SK-N-SH treated with all-trans-retinoic acid at 6 μM for 48 hours (cell line): ENCODE data around the gene AXIN1.

Source experiments
- ATAC-seq: fragments of 200-7000 bp; cut with Tn5 transposase; 3 replicates; pipeline ENCODE4 v1.9.1; 2020; ENCODE audit warnings: mild to moderate bottlenecking, moderate library complexity
- ARNTL ChIP-seq: fragments of 450-650 bp; formaldehyde crosslinking; IDR thresholded peaks from 2 replicates; pipeline ENCODE4 v1.5.0; 2020; ENCODE audit warnings: low read depth, mild to moderate bottlenecking, moderate library complexity, borderline replicate concordance
- BACH2 ChIP-seq: fragments of 250-450 bp; sonication (Bioruptor Pico); IDR thresholded peaks from 2 replicates; pipeline ENCODE4 v1.9.0; 2021; ENCODE audit warnings: mild to moderate bottlenecking, borderline replicate concordance
- CSDC2 ChIP-seq: fragments of 250-450 bp; sonication (Bioruptor Pico); IDR thresholded peaks from 2 replicates; pipeline ENCODE4 v1.5.0; 2020; ENCODE audit warnings: mild to moderate bottlenecking, moderate library complexity
- ESRRG ChIP-seq: fragments of 250-450 bp; sonication (Bioruptor Pico); IDR thresholded peaks from 2 replicates; pipeline ENCODE4 v1.6.1; 2021; ENCODE audit warnings: mild to moderate bottlenecking
- GLIS3 ChIP-seq: fragments of 250-450 bp; sonication (Bioruptor Pico); IDR thresholded peaks from 2 replicates; pipeline ENCODE4 v1.5.0; 2020; ENCODE audit warnings: mild to moderate bottlenecking, moderate library complexity
- PPARA ChIP-seq: fragments of 250-450 bp; sonication (Bioruptor Pico); IDR thresholded peaks from 2 replicates; pipeline ENCODE4 v1.5.0; 2020; ENCODE audit warnings: mild to moderate bottlenecking, borderline replicate concordance
- RARB ChIP-seq: fragments of 250-450 bp; sonication (Bioruptor Pico); IDR thresholded peaks from 2 replicates; pipeline ENCODE4 v1.8.0; 2021; ENCODE audit warnings: mild to moderate bottlenecking, moderate library complexity
- TCF4 ChIP-seq: fragments of 250-450 bp; sonication (Bioruptor Pico); IDR thresholded peaks from 2 replicates; pipeline ENCODE4 v1.8.0; 2021; ENCODE audit warnings: mild to moderate bottlenecking, moderate library complexity, borderline replicate concordance
- TOX ChIP-seq: fragments of 250-450 bp; sonication (Bioruptor Pico); IDR thresholded peaks from 2 replicates; pipeline ENCODE4 v1.8.0; 2021; ENCODE audit warnings: mild to moderate bottlenecking, moderate library complexity, borderline replicate concordance
- ZC3H10 ChIP-seq: fragments of 250-450 bp; sonication (Bioruptor Pico); IDR thresholded peaks from 2 replicates; pipeline ENCODE4 v1.5.1; 2021; ENCODE audit warnings: mild to moderate bottlenecking, moderate library complexity
- ZFP3 ChIP-seq: fragments of 250-450 bp; sonication (Bioruptor Pico); IDR thresholded peaks from 2 replicates; pipeline ENCODE4 v1.5.0; 2020; ENCODE audit warnings: mild to moderate bottlenecking, moderate library complexity
- ZFP30 ChIP-seq: fragments of 450-650 bp; formaldehyde crosslinking; IDR thresholded peaks from 2 replicates; pipeline ENCODE4 v1.5.0; 2022; ENCODE audit warnings: mild to moderate bottlenecking, moderate library complexity
- ZNF565 ChIP-seq: fragments of 450-650 bp; formaldehyde crosslinking; conservative IDR thresholded peaks from 2 replicates; pipeline ENCODE4 v1.5.0; 2020; ENCODE audit warnings: low read depth, mild to moderate bottlenecking, moderate library complexity
- ZNF70 ChIP-seq: fragments of 450-650 bp; formaldehyde crosslinking; IDR thresholded peaks from 2 replicates; pipeline ENCODE4 v1.5.0; 2020; ENCODE audit warnings: mild to moderate bottlenecking, moderate library complexity
- ZNF8 ChIP-seq: fragments of 450-650 bp; formaldehyde crosslinking; IDR thresholded peaks from 2 replicates; pipeline ENCODE4 v1.5.0; 2020; ENCODE audit warnings: mild to moderate bottlenecking, moderate library complexity
- TF ChIP-seq, protein P1 (sequence below): fragments of 250-450 bp; sonication (Bioruptor Pico); IDR thresholded peaks from 2 replicates; pipeline ENCODE4 v1.8.0; 2021; ENCODE audit warnings: low read depth, mild to moderate bottlenecking, moderate library complexity, borderline replicate concordance
- TF ChIP-seq, protein P2 (sequence below): fragments of 250-450 bp; sonication (Bioruptor Pico); IDR thresholded peaks from 2 replicates; pipeline ENCODE4 v1.5.0; 2020; ENCODE audit warnings: mild to moderate bottlenecking, moderate library complexity
- TF ChIP-seq, protein P3 (sequence below): fragments of 250-450 bp; sonication (Bioruptor Pico); IDR thresholded peaks from 2 replicates; pipeline ENCODE4 v1.8.0; 2020; ENCODE audit warnings: mild to moderate bottlenecking, moderate library complexity, borderline replicate concordance
- TF ChIP-seq, protein P4 (sequence below): fragments of 250-450 bp; sonication (Bioruptor Pico); IDR thresholded peaks from 2 replicates; pipeline ENCODE4 v1.5.1; 2021; ENCODE audit warnings: mild to moderate bottlenecking, moderate library complexity

AXIN1 gene

DNA sequence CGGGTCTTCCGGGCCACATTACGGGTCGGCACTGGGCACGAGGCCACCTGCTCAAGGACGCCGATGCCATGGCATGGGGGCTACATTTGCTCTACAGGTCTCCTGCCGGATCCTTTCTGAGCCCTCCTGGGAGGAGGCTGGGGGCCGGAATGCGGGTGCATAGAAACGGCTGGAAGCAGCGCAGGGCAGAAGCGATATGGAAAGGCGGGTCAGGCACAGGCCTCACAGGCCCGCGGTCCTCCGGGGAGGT, 28.4 kb downstream of the AXIN1 start:
- TF ChIP-seq ZFP30 (CRISPR knock-in tag) (no peak), CSDC2 (CRISPR knock-in tag) (no peak), ESRRG (CRISPR knock-in tag) (no peak), GLIS3 (CRISPR knock-in tag) (no peak), ZNF565 (no peak), ZNF70 (CRISPR knock-in tag) (no peak)
- TF ChIP-seq, protein P1, sequence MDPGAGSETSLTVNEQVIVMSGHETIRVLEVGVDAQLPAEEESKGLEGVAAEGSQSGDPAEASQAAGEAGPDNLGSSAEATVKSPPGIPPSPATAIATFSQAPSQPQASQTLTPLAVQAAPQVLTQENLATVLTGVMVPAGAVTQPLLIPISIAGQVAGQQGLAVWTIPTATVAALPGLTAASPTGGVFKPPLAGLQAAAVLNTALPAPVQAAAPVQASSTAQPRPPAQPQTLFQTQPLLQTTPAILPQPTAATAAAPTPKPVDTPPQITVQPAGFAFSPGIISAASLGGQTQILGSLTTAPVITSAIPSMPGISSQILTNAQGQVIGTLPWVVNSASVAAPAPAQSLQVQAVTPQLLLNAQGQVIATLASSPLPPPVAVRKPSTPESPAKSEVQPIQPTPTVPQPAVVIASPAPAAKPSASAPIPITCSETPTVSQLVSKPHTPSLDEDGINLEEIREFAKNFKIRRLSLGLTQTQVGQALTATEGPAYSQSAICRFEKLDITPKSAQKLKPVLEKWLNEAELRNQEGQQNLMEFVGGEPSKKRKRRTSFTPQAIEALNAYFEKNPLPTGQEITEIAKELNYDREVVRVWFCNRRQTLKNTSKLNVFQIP (CRISPR knock-in tag): no peak
- TF ChIP-seq, protein P2, sequence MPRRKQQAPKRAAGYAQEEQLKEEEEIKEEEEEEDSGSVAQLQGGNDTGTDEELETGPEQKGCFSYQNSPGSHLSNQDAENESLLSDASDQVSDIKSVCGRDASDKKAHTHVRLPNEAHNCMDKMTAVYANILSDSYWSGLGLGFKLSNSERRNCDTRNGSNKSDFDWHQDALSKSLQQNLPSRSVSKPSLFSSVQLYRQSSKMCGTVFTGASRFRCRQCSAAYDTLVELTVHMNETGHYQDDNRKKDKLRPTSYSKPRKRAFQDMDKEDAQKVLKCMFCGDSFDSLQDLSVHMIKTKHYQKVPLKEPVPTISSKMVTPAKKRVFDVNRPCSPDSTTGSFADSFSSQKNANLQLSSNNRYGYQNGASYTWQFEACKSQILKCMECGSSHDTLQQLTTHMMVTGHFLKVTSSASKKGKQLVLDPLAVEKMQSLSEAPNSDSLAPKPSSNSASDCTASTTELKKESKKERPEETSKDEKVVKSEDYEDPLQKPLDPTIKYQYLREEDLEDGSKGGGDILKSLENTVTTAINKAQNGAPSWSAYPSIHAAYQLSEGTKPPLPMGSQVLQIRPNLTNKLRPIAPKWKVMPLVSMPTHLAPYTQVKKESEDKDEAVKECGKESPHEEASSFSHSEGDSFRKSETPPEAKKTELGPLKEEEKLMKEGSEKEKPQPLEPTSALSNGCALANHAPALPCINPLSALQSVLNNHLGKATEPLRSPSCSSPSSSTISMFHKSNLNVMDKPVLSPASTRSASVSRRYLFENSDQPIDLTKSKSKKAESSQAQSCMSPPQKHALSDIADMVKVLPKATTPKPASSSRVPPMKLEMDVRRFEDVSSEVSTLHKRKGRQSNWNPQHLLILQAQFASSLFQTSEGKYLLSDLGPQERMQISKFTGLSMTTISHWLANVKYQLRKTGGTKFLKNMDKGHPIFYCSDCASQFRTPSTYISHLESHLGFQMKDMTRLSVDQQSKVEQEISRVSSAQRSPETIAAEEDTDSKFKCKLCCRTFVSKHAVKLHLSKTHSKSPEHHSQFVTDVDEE: no peak
- ATAC-seq: no peak

DNA sequence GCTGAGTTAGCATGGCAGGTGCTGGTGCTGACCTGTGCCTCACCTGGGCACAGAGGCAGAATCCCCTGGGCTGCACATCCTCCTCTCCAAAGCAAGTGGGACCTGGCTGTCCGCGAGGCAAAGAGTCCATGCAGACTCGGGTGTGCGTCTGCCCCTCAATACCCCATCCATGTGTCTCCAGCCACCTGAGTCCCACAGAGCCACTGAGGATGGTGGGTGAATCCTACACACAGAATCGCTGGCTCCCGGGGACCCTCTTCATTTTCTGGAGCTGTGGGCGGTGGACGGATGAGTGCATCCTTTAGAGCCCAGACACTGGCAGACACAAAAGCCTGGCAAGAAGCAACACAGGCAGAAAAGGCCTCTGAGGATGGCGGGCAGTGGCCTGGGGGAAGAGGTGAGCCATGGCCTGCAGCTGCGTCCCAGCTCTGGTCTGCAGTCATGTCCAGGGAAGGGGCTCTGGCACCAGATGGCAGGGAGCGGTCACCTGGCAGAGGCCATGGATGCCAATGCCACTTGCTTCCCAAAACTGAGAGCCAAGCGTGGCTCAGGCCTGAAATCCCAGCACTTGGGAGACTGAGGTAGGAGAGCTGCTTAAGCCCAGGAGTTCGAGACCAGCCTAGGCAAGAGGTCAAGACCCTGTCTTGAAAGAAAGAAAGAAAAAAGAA, 29.9 kb downstream of the AXIN1 start:
- ATAC-seq: no peak
- TF ChIP-seq CSDC2 (CRISPR knock-in tag) (no peak), TCF4 (no peak), TOX (CRISPR knock-in tag) (no peak), ZNF565 (no peak), ARNTL (CRISPR knock-in tag) (no peak), ZNF8 (CRISPR knock-in tag) (no peak), PPARA (CRISPR knock-in tag) (no peak), ZFP30 (CRISPR knock-in tag) (no peak), GLIS3 (CRISPR knock-in tag) (no peak)
- TF ChIP-seq, protein P1 (CRISPR knock-in tag): no peak

DNA sequence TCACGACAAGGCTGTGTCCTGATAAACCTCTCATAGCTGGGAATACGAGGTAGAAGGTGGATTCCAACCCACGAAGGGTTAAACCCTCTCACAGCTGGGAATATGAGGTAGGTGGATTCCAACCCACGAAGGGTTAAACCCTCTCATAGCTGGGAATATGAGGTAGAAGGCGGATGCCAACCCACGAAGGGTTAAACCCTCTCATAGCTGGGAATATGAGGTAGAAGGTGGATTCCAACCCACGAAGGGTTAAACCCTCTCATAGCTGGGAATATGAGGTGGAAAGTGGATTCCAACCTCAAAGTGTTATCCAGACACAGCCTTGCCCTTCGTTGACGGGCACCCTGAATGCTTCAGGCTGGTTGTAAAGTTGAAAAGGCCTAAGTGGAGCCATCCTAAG, 31.0 kb downstream of the AXIN1 start:
- TF ChIP-seq ZNF565 (no peak), RARB (CRISPR knock-in tag) (no peak), GLIS3 (CRISPR knock-in tag) (no peak), ZFP30 (CRISPR knock-in tag) (no peak), CSDC2 (CRISPR knock-in tag) (no peak), BACH2 (no peak), ZFP3 (CRISPR knock-in tag) (no peak), ZNF8 (CRISPR knock-in tag) (no peak), ARNTL (CRISPR knock-in tag) (no peak), ZNF70 (CRISPR knock-in tag) (no peak), ZC3H10 (CRISPR knock-in tag) (no peak)
- TF ChIP-seq, protein P3, sequence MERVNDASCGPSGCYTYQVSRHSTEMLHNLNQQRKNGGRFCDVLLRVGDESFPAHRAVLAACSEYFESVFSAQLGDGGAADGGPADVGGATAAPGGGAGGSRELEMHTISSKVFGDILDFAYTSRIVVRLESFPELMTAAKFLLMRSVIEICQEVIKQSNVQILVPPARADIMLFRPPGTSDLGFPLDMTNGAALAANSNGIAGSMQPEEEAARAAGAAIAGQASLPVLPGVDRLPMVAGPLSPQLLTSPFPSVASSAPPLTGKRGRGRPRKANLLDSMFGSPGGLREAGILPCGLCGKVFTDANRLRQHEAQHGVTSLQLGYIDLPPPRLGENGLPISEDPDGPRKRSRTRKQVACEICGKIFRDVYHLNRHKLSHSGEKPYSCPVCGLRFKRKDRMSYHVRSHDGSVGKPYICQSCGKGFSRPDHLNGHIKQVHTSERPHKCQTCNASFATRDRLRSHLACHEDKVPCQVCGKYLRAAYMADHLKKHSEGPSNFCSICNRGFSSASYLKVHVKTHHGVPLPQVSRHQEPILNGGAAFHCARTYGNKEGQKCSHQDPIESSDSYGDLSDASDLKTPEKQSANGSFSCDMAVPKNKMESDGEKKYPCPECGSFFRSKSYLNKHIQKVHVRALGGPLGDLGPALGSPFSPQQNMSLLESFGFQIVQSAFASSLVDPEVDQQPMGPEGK (CRISPR knock-in tag): no peak
- TF ChIP-seq, protein P4, sequence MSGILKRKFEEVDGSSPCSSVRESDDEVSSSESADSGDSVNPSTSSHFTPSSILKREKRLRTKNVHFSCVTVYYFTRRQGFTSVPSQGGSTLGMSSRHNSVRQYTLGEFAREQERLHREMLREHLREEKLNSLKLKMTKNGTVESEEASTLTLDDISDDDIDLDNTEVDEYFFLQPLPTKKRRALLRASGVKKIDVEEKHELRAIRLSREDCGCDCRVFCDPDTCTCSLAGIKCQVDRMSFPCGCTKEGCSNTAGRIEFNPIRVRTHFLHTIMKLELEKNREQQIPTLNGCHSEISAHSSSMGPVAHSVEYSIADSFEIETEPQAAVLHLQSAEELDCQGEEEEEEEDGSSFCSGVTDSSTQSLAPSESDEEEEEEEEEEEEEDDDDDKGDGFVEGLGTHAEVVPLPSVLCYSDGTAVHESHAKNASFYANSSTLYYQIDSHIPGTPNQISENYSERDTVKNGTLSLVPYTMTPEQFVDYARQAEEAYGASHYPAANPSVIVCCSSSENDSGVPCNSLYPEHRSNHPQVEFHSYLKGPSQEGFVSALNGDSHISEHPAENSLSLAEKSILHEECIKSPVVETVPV: no peak
- TF ChIP-seq, protein P1 (CRISPR knock-in tag): no peak
- TF ChIP-seq, protein P2: no peak
- ATAC-seq: no peak; the same call in 2 of the 3 replicates
